D721Med (cell line): ENCODE data around the gene STIM2.

Experiments used
- DNase-seq: peaks from one replicate; pipeline ENCODE4 v3.0.0; 2011; ENCODE audit warnings: low spot score; ENCODE audit not compliant: insufficient read length
- FAIRE-seq: peaks from 2 replicates; lab custom pipeline; 2011; peaks lifted over from hg19 to GRCh38; lab: Jason Lieb, UNC
- TF ChIP-seq, protein P1 (sequence below): IDR thresholded peaks from 2 replicates; pipeline ENCODE4 v1.5.1; 2012; ENCODE audit warnings: mild to moderate bottlenecking, control low read depth; ENCODE audit not compliant: insufficient read depth; ENCODE audit errors: missing control alignments

Gene STIM2

GRCh38 chr4:27042411-27042810, 181.8 kb downstream of the STIM2 start:
- TF ChIP-seq, protein P1, sequence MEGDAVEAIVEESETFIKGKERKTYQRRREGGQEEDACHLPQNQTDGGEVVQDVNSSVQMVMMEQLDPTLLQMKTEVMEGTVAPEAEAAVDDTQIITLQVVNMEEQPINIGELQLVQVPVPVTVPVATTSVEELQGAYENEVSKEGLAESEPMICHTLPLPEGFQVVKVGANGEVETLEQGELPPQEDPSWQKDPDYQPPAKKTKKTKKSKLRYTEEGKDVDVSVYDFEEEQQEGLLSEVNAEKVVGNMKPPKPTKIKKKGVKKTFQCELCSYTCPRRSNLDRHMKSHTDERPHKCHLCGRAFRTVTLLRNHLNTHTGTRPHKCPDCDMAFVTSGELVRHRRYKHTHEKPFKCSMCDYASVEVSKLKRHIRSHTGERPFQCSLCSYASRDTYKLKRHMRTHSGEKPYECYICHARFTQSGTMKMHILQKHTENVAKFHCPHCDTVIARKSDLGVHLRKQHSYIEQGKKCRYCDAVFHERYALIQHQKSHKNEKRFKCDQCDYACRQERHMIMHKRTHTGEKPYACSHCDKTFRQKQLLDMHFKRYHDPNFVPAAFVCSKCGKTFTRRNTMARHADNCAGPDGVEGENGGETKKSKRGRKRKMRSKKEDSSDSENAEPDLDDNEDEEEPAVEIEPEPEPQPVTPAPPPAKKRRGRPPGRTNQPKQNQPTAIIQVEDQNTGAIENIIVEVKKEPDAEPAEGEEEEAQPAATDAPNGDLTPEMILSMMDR, result no peak
- DNase-seq, result no peak
- no peak for FAIRE-seq

- no peak for FAIRE-seq
- TF ChIP-seq, protein P1, result no peak
- no peak for DNase-seq
These were observed 182.6 kb downstream of the STIM2 start for GRCh38 chr4:27043200-27043599.

- TF ChIP-seq, protein P1, result no peak
- FAIRE-seq, result no peak
- DNase-seq, result no peak
These were observed 186.2 kb downstream of the STIM2 start for GRCh38 chr4:27046851-27047250.

- TF ChIP-seq, protein P1, result peak; percentile 69
- DNase-seq (peak; percentile 37), FAIRE-seq (peak; percentile 25)
These were observed 188.0 kb downstream of the STIM2 start for GRCh38 chr4:27048429-27049238.

GRCh38 chr4:27049239-27049829, 188.7 kb downstream of the STIM2 start:
- TF ChIP-seq, protein P1, result no peak
- no peak for DNase-seq
- FAIRE-seq, result no peak

- DNase-seq (no peak), FAIRE-seq (no peak)
- TF ChIP-seq, protein P1, result no peak
These were observed 190.1 kb downstream of the STIM2 start for GRCh38 chr4:27050731-27051130.
